Thoracic aorta (tissue), 2 donors: ENCODE measurements around the gene AKT2. TPM values are rescaled to one million over a fixed set of nuclear protein-coding genes. Genes with fewer than 3 reads are reported as not detected.
"Not testable (repeated sequence)": the region's sequence is repeated elsewhere in the genome, so short reads cannot be mapped to it uniquely, and the experiment has no call there.

Source experiments
- ATAC-seq: fragments of 150-250 bp; one replicate; pipeline ENCODE4 v1.8.0; 2017; ENCODE audit warnings: low read depth; ENCODE audit not compliant: insufficient number of reproducible peaks, low FRiP score
- DNase-seq: peaks from one replicate; pipeline ENCODE4 v3.0.0-alpha.2; 2020; ENCODE audit warnings: low spot score
- H3K27ac ChIP-seq, 2 donors: fragments of 200-600 bp; sonication (generic); 1 replicate in 1 of 2; 2 replicates in 1 of 2; pipeline ENCODE4 v1.5.1; 2016; ENCODE audit warnings: mild to moderate bottlenecking in 2 of 2, moderate library complexity in 2 of 2
- H3K27me3 ChIP-seq: fragments of 200-600 bp; sonication (generic); replicated peaks from 2 replicates; pipeline ENCODE4 v1.6.0; 2016; ENCODE audit warnings: mild to moderate bottlenecking; ENCODE audit not compliant: insufficient read depth
- H3K36me3 ChIP-seq: fragments of 200-600 bp; sonication (generic); one replicate; pipeline ENCODE4 v1.5.1; 2016
- H3K4me1 ChIP-seq, 2 donors: fragments of 200-600 bp; sonication (generic); 1 replicate in 1 of 2; 2 replicates in 1 of 2; pipeline versions ENCODE4 v1.5.1 to v1.6.0; 2016; ENCODE audit warnings: low read depth in 2 of 2, mild to moderate bottlenecking in 1 of 2; ENCODE audit not compliant: control insufficient read depth in 1 of 2
- H3K4me3 ChIP-seq: fragments of 200-600 bp; sonication (generic); 2 replicates; pipeline ENCODE4 v1.5.1; 2016; ENCODE audit warnings: mild to moderate bottlenecking
- H3K9me3 ChIP-seq: fragments of 200-600 bp; sonication (generic); 2 replicates; pipeline ENCODE4 v1.5.1; 2016
- CTCF ChIP-seq: fragments of 200-600 bp; sonication (generic); IDR thresholded peaks from one replicate; pipeline ENCODE4 v1.5.1; 2019; ENCODE audit warnings: antibody characterized with exemption
- total RNA-seq, 2 donors: library from RNA; depleted of rRNA; stranded (reverse); fragments of >200 nt; gene quantifications; one replicate each; pipeline versions ENCODE4 v1.1.0 to v1.2.3, GENCODE V29; 2016

AKT2 gene
- total RNA-seq, 2 donors from 2014 or later = 94.5 to 138 TPM

DNA sequence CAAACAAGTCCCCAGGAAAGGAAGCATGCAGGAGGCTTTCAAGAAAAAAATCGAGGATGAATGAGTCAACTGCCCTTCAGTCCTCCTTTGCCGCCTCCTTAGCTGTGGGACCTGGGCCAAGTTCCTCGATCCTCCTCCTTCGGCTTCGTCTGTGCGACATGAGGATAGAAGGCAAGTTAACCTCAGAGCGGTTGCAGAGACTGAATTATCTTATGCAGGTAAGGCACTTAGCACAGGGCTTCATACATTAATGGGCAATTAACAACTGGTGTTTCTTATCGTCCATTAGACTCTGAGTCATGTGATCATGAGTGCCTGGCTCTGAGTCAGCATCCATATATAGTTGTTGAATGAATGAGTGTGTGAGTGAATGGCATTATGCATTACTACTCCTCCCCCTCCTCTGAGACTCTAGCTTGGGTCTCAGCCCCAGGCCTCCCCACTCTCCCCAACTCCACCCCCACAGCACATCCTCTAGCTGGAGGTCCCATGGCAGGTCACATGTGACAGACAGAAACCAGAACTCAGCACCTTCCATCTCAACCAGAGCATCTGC is 65.3 kb downstream of the AKT2 start:
- H3K4me3 ChIP-seq = no peak overlapping the region
- DNase-seq = no peak
- ATAC-seq = peak; percentile 35
- no peak overlapping the region for H3K27ac ChIP-seq
- H3K36me3 ChIP-seq = no peaks in the 10 kb centered on the region
- peaks cover 12% of the 10 kb centered on the region for H3K27me3 ChIP-seq
- H3K4me1 ChIP-seq = no peaks in the 10 kb centered on the region
- TF ChIP-seq CTCF = no peak
- no peaks in the 10 kb centered on the region for H3K9me3 ChIP-seq

DNA sequence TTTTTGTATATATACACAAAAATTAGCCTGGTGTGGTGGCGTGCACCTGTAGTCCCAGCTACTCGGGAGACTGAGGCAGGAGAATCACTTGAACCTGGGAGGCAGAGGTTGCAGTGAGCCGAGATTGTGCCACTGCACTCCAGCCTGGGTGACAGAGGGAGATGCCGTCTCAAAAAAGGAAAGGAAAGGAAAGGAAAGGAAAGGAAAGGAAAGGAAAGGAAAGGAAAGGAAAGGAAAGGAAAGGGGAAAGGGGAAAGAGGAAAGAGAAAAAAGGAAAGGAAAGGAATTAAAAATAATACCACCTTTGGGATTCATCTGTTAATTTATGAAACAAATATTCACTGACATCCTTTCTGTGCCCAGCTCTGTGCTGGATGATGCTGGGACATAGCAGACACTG is 66.1 kb downstream of the AKT2 start:
- H3K4me1 ChIP-seq, H3K4me3 ChIP-seq, H3K36me3 ChIP-seq, H3K27ac ChIP-seq, ATAC-seq, H3K9me3 ChIP-seq, H3K27me3 ChIP-seq, DNase-seq: not testable (repeated sequence)

DNA sequence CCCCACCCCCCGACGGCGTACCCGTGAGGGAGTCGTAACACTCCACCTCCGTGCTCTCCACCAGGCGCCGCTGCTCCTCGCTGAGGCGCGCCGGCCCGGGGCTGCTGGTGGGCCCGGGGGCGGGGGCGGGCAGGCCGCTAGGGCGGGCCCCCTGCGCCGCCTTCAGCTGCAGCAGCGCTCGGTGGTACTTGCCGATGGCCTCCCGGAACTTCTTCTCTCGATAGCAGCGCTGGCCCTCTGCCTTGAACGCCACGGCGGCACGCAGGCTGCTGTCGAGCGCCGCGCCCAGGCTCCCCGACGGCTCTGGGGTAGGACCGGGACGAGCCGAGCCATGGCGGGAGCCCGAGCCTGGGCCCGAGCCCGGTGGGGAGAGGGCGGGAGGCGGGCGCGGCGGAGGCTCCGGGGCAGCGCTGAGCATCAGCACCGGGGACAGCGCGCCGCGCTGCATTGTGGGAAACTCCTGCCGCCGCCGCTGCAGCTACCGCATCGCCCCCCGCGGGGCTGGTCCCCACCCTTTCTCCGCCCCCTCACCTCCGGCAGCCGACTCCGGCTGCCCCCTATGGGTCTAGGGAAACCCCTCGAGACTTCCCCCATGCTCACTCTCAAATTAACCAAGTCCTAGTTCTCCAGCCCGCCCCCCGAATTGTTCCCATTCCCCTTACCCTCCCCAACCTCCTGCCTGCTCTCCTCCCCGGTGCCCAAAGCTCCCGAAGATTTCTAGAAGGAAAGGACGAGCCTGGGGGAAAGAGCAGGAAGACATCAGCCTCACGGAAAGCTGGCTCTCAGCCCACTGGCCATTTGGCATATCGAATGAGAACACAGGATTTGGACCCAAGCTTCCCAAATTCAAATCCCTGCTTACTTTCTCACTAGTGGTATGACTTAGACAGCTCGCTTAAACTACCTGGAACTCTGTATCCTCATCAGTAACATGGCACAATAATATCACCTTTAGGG is 66.9 kb downstream of the AKT2 start, which contains the start of gene TTC9B:
Gene TTC9B, minus strand, starts transcription at position 451 of the 957 bp plus-strand sequence. Its CDS starts 3 bp downstream, at position 448.
- Histone ChIP-seq H3K27ac (no peak within 1 kb of the TSS), H3K4me1 (no peaks in the 10 kb centered on the region), H3K36me3 (no peaks in the 10 kb centered on the region), H3K9me3 (no peaks in the 10 kb centered on the region), H3K4me3 (no peak within 1 kb of the TSS), H3K27me3 (peaks cover 4% of the 10 kb centered on the region)
- ATAC-seq (no peak), DNase-seq (no peak)
- no peak for TF ChIP-seq CTCF

- Histone ChIP-seq H3K4me1 (no peaks in the 10 kb centered on the region), H3K27me3 (peaks cover 4% of the 10 kb centered on the region), H3K4me3 (no peak overlapping the region), H3K27ac (no peak overlapping the region), H3K36me3 (no peaks in the 10 kb centered on the region), H3K9me3 (no peaks in the 10 kb centered on the region)
- DNase-seq = no peak
- TF ChIP-seq CTCF = no peak
- no peak for ATAC-seq
These were observed 67.9 kb downstream of the AKT2 start for GRCh38 chr19:40217027-40217810.

DNA sequence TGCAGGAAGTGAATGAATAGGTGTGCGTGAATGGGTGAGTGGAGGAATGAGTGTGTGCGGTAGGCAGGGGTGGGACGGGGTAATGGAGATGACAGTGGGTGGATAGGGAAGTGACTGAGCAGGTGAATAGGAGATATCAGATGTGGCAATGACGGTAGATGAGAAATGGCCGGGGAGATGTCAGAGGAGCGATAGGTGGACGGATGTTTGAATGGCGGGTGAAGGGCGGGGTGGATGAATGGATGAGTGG is 68.4 kb downstream of the AKT2 start:
- TF ChIP-seq CTCF = no peak
- H3K27ac ChIP-seq = no peak overlapping the region
- H3K4me1 ChIP-seq = no peaks in the 10 kb centered on the region
- no peak for DNase-seq
- peaks cover under 1% of the 10 kb centered on the region for H3K36me3 ChIP-seq
- no peaks in the 10 kb centered on the region for H3K9me3 ChIP-seq
- no peak overlapping the region for H3K4me3 ChIP-seq
- H3K27me3 ChIP-seq = peaks cover 4% of the 10 kb centered on the region
- ATAC-seq = no peak
